ENCODE data around the gene VPS45. TPM values are rescaled to one million over a fixed set of nuclear protein-coding genes. Genes with fewer than 3 reads are reported as not detected.
A peak's percentile ranks its signal among the peaks of the same experiment; 100 is the strongest.

Gene VPS45
- total RNA-seq, 2 donors from 2014 or later = 34.9 to 38.8 TPM

GRCh38 chr1:150065184-150065871, 2.2 kb upstream of the VPS45 start:
- DNase-seq (ENCODE audit: low spot score) = no peak
- Histone ChIP-seq H3K4me1 (peaks cover 0 to 31% of the 10 kb centered on the region in 2 donors), H3K9me3 (no peaks in the 10 kb centered on the region), H3K4me3 (no peak overlapping the region), H3K36me3 (no peaks in the 10 kb centered on the region), H3K27ac (peak overlapping the region; percentile 97), H3K27me3 (no peaks in the 10 kb centered on the region)
- no peak for TF ChIP-seq CTCF (IDR thresholded peaks at IDR 0.05)

- no peak for TF ChIP-seq CTCF (IDR thresholded peaks at IDR 0.05)
- Histone ChIP-seq H3K27me3 (no peaks in the 10 kb centered on the region), H3K27ac (peak overlapping the region; percentile 97), H3K4me1 (peaks cover 0 to 31% of the 10 kb centered on the region in 2 donors), H3K36me3 (no peaks in the 10 kb centered on the region), H3K9me3 (no peaks in the 10 kb centered on the region), H3K4me3 (peak overlapping the region; percentile 62 to 70)
- no peak for DNase-seq (ENCODE audit: low spot score)
Measured at GRCh38 chr1:150066328-150066727, 1.2 kb upstream of the VPS45 start.

- no peak for DNase-seq (ENCODE audit: low spot score)
- Histone ChIP-seq H3K4me3 (peak overlapping the region; percentile 62 to 70), H3K27me3 (no peaks in the 10 kb centered on the region), H3K9me3 (no peaks in the 10 kb centered on the region), H3K4me1 (peaks cover 0 to 29% of the 10 kb centered on the region in 2 donors), H3K27ac (peak overlapping the region; percentile 97), H3K36me3 (peaks cover 2% of the 10 kb centered on the region)
- TF ChIP-seq CTCF (IDR thresholded peaks at IDR 0.05) = no peak
Measured at GRCh38 chr1:150066838-150067183, 765 bp upstream of the VPS45 start.

GRCh38 chr1:150068109-150068435, 496 bp downstream of the VPS45 start:
- Histone ChIP-seq H3K27me3 (no peaks in the 10 kb centered on the region), H3K27ac (peak overlapping the region; percentile 97), H3K9me3 (no peaks in the 10 kb centered on the region), H3K4me1 (peaks cover 0 to 27% of the 10 kb centered on the region in 2 donors), H3K4me3 (peak overlapping the region; percentile 62 to 70), H3K36me3 (peaks cover 12% of the 10 kb centered on the region)
- TF ChIP-seq CTCF (IDR thresholded peaks at IDR 0.05) = no peak
- no peak for DNase-seq (ENCODE audit: low spot score)

- Histone ChIP-seq H3K4me3 (no peak overlapping the region), H3K27ac (no peak overlapping the region), H3K36me3 (peaks cover 26% of the 10 kb centered on the region), H3K9me3 (no peaks in the 10 kb centered on the region), H3K27me3 (no peaks in the 10 kb centered on the region), H3K4me1 (peaks cover 0 to 25% of the 10 kb centered on the region in 2 donors)
- no peak for DNase-seq (ENCODE audit: low spot score)
- no peak for TF ChIP-seq CTCF (IDR thresholded peaks at IDR 0.05)
Measured at GRCh38 chr1:150069923-150070322, 2.3 kb downstream of the VPS45 start.

- DNase-seq (ENCODE audit: low spot score) = no peak
- Histone ChIP-seq H3K27ac (no peak overlapping the region), H3K4me1 (peaks cover 0 to 14% of the 10 kb centered on the region in 2 donors), H3K27me3 (no peaks in the 10 kb centered on the region), H3K9me3 (no peaks in the 10 kb centered on the region), H3K4me3 (no peak overlapping the region), H3K36me3 (peaks cover 26% of the 10 kb centered on the region)
- peak in 1 of 2 donors; percentile 64 for TF ChIP-seq CTCF (IDR thresholded peaks at IDR 0.05)
Measured at GRCh38 chr1:150072959-150073358, 5.4 kb downstream of the VPS45 start.

Data from right atrium auricular region (tissue), 2 donors.